Measurements from ENCODE around the gene CCDC186.
A peak's percentile ranks its signal among the peaks of the same experiment; 100 is the strongest.

Gene CCDC186

GRCh38 chr10:114138581-114138980, 35.4 kb downstream of the CCDC186 start:
- H3K79me2 ChIP-seq (ENCODE audit: insufficient read depth, low read length), result no peaks in the 10 kb centered on the region
- H2AFZ ChIP-seq (ENCODE audit: low read depth, low read length), result no peak overlapping the region
- no peak overlapping the region for H3K27ac ChIP-seq (ENCODE audit: low read length)
- H3K4me3 ChIP-seq (ENCODE audit: low read depth in 1 of 2, low read length in 2 of 2), result no peak overlapping the region
- no peak for ATAC-seq (ENCODE audit: insufficient read depth, low read depth)
- no peak overlapping the region for H3K9ac ChIP-seq (ENCODE audit: low read depth, low read length)
- DNase-seq, result no peak
- peaks cover 41% of the 10 kb centered on the region for H3K36me3 ChIP-seq (ENCODE audit: insufficient read depth, low read length)
- no peak for TF ChIP-seq CTCF (IDR thresholded peaks at IDR 0.05; ENCODE audit: borderline replicate concordance, extremely low read depth, low read length, poor library complexity, severe bottlenecking)
- TF ChIP-seq EZH2 (IDR thresholded peaks at IDR 0.05; ENCODE audit: borderline replicate concordance, low read depth, low read length, severe bottlenecking), result no peak
- H3K4me1 ChIP-seq (ENCODE audit: insufficient read depth, low read length), result no peaks in the 10 kb centered on the region
- H3K9me3 ChIP-seq (ENCODE audit: insufficient read depth, low read length, severe bottlenecking), result no peaks in the 10 kb centered on the region
- no peaks in the 10 kb centered on the region for H3K27me3 ChIP-seq (ENCODE audit: insufficient read depth, low read length, poor library complexity)
- no peaks in the 10 kb centered on the region for H4K20me1 ChIP-seq (ENCODE audit: insufficient read depth, low read length)
- no peak overlapping the region for H3K4me2 ChIP-seq (ENCODE audit: insufficient read depth, low read length)

GRCh38 chr10:114135476-114135875, 38.5 kb downstream of the CCDC186 start:
- ATAC-seq (ENCODE audit: insufficient read depth, low read depth), result no peak
- peaks cover 37% of the 10 kb centered on the region; the same call in 1 of the 2 replicates for H3K36me3 ChIP-seq (ENCODE audit: insufficient read depth, low read length)

GRCh38 chr10:114131094-114131493, 42.9 kb downstream of the CCDC186 start:
- H3K9me3 ChIP-seq (ENCODE audit: insufficient read depth, low read length, severe bottlenecking), result no peaks in the 10 kb centered on the region
- H4K20me1 ChIP-seq (ENCODE audit: insufficient read depth, low read length), result no peaks in the 10 kb centered on the region
- H3K4me1 ChIP-seq (ENCODE audit: insufficient read depth, low read length), result no peaks in the 10 kb centered on the region
- DNase-seq, result no peak
- H3K36me3 ChIP-seq (ENCODE audit: insufficient read depth, low read length), result peaks cover 40% of the 10 kb centered on the region; the same call in 1 of the 2 replicates
- H3K9ac ChIP-seq (ENCODE audit: low read depth, low read length), result no peak overlapping the region
- no peak overlapping the region for H3K4me2 ChIP-seq (ENCODE audit: insufficient read depth, low read length)
- H3K4me3 ChIP-seq (ENCODE audit: low read depth in 1 of 2, low read length in 2 of 2), result no peak overlapping the region
- H3K79me2 ChIP-seq (ENCODE audit: insufficient read depth, low read length), result no peaks in the 10 kb centered on the region
- H2AFZ ChIP-seq (ENCODE audit: low read depth, low read length), result no peak overlapping the region
- H3K27me3 ChIP-seq (ENCODE audit: insufficient read depth, low read length, poor library complexity), result no peaks in the 10 kb centered on the region
- H3K27ac ChIP-seq (ENCODE audit: low read length), result no peak overlapping the region
- TF ChIP-seq EZH2 (IDR thresholded peaks at IDR 0.05; ENCODE audit: borderline replicate concordance, low read depth, low read length, severe bottlenecking) (no peak), CTCF (IDR thresholded peaks at IDR 0.05; ENCODE audit: borderline replicate concordance, extremely low read depth, low read length, poor library complexity, severe bottlenecking) (no peak)
- ATAC-seq (ENCODE audit: insufficient read depth, low read depth), result no peak

More at GRCh38 chr10:114135476-114135875, 38.5 kb downstream of the CCDC186 start:
- DNase-seq, result no peak
- Histone ChIP-seq H3K27ac (ENCODE audit: low read length) (no peak overlapping the region), H3K4me1 (ENCODE audit: insufficient read depth, low read length) (no peaks in the 10 kb centered on the region), H3K9me3 (ENCODE audit: insufficient read depth, low read length, severe bottlenecking) (no peaks in the 10 kb centered on the region), H3K4me3 (ENCODE audit: low read depth in 1 of 2, low read length in 2 of 2) (no peak overlapping the region), H2AFZ (ENCODE audit: low read depth, low read length) (no peak overlapping the region), H3K79me2 (ENCODE audit: insufficient read depth, low read length) (no peaks in the 10 kb centered on the region), H3K9ac (ENCODE audit: low read depth, low read length) (no peak overlapping the region), H3K27me3 (ENCODE audit: insufficient read depth, low read length, poor library complexity) (no peaks in the 10 kb centered on the region), H3K4me2 (ENCODE audit: insufficient read depth, low read length) (no peak overlapping the region), H4K20me1 (ENCODE audit: insufficient read depth, low read length) (no peaks in the 10 kb centered on the region)
- no peak for TF ChIP-seq EZH2 (IDR thresholded peaks at IDR 0.05; ENCODE audit: borderline replicate concordance, low read depth, low read length, severe bottlenecking)
- TF ChIP-seq CTCF (IDR thresholded peaks at IDR 0.05; ENCODE audit: borderline replicate concordance, extremely low read depth, low read length, poor library complexity, severe bottlenecking), result no peak

GRCh38 chr10:114121031-114121430, 53.0 kb downstream of the CCDC186 start:
- H3K27me3 ChIP-seq (ENCODE audit: insufficient read depth, low read length, poor library complexity), result no peaks in the 10 kb centered on the region
- no peaks in the 10 kb centered on the region for H3K79me2 ChIP-seq (ENCODE audit: insufficient read depth, low read length)
- H4K20me1 ChIP-seq (ENCODE audit: insufficient read depth, low read length), result no peaks in the 10 kb centered on the region
- H3K9me3 ChIP-seq (ENCODE audit: insufficient read depth, low read length, severe bottlenecking), result no peaks in the 10 kb centered on the region
- ATAC-seq (ENCODE audit: insufficient read depth, low read depth) (no peak), DNase-seq (no peak)
- no peak overlapping the region for H3K9ac ChIP-seq (ENCODE audit: low read depth, low read length)
- no peak overlapping the region for H3K4me3 ChIP-seq (ENCODE audit: low read depth in 1 of 2, low read length in 2 of 2)
- H3K27ac ChIP-seq (ENCODE audit: low read length), result no peak overlapping the region
- peak; percentile 29 for TF ChIP-seq CTCF (IDR thresholded peaks at IDR 0.05; ENCODE audit: borderline replicate concordance, extremely low read depth, low read length, poor library complexity, severe bottlenecking)
- TF ChIP-seq EZH2 (IDR thresholded peaks at IDR 0.05; ENCODE audit: borderline replicate concordance, low read depth, low read length, severe bottlenecking), result no peak
- H2AFZ ChIP-seq (ENCODE audit: low read depth, low read length), result no peak overlapping the region
- H3K36me3 ChIP-seq (ENCODE audit: insufficient read depth, low read length), result no peaks in the 10 kb centered on the region
- no peak overlapping the region for H3K4me2 ChIP-seq (ENCODE audit: insufficient read depth, low read length)
- no peaks in the 10 kb centered on the region for H3K4me1 ChIP-seq (ENCODE audit: insufficient read depth, low read length)

Data from DND-41 (cell line).